Activated CD4-positive, alpha-beta T cell treated with anti-CD3 and anti-CD28 coated beads for 36 hours (primary cell): ENCODE measurements around the gene LYZL6. TPM values are rescaled to one million over a fixed set of nuclear protein-coding genes. Genes with fewer than 3 reads are reported as not detected.
"Not testable (repeated sequence)": the region's sequence is repeated elsewhere in the genome, so short reads cannot be mapped to it uniquely, and the experiment has no call there.

Source experiments
- ATAC-seq: fragments of 200-7000 bp; cut with Tn5 transposase; one replicate; pipeline ENCODE4 v1.10.0; 2021; ENCODE audit warnings: mild to moderate bottlenecking, moderate library complexity
- CTCF ChIA-PET: fragments of 350-600 bp; sonication (Branson Sonifier 250); formaldehyde crosslinking; loops from one replicate; lab custom pipeline; 2021; ENCODE audit warnings: antibody characterized with exemption; lab: Charles Lee
- POLR2A ChIA-PET: fragments of 350-600 bp; sonication (Branson Sonifier 250); formaldehyde crosslinking; loops from one replicate; lab custom pipeline; 2021; ENCODE audit warnings: antibody characterized with exemption, inconsistent platforms; lab: Charles Lee
- DNase-seq: peaks from one replicate; pipeline ENCODE4 v3.0.0-alpha.2; 2020
- H3K27ac Mint-ChIP-seq: one replicate; pipeline ENCODE4 v1.8.0; 2021; ENCODE audit warnings: mixed read lengths
- H3K27me3 Mint-ChIP-seq: one replicate; pipeline ENCODE4 v1.8.0; 2021; ENCODE audit warnings: mixed read lengths
- H3K36me3 Mint-ChIP-seq: one replicate; pipeline ENCODE4 v1.8.0; 2021; ENCODE audit warnings: low read depth, mixed read lengths
- H3K4me1 Mint-ChIP-seq: one replicate; pipeline ENCODE4 v1.8.0; 2021; ENCODE audit warnings: mixed read lengths
- H3K4me3 Mint-ChIP-seq: one replicate; pipeline ENCODE4 v1.8.0; 2021; ENCODE audit warnings: mild to moderate bottlenecking, moderate library complexity, mixed read lengths
- H3K9me3 Mint-ChIP-seq: one replicate; pipeline ENCODE4 v1.8.0; 2021; ENCODE audit warnings: low read depth, mixed read lengths
- intact Hi-C, 2 experiments: fragments of 100-400 bp; cut with DNase I in 1 of 2; cut with micrococcal nuclease in 1 of 2; formaldehyde crosslinking; loops; one replicate each; pipeline versions ENCODE4 v1.14.2 to v1.15.1; 2022 to 2024; cut with DNase I, micrococcal nuclease
- total RNA-seq, 2 experiments: library from RNA; stranded (reverse); gene quantifications; one replicate each; pipeline ENCODE4 v1.2.3, GENCODE V29; 2021

The LYZL6 gene
- total RNA-seq, 2 experiments from 2014 or later = not detected

GRCh38 chr17:35907691-35908090, 35.8 kb downstream of the LYZL6 start:
- intact Hi-C loops = no loop called here
- Mint-ChIP-seq H3K27me3 (peaks cover 3% of the 10 kb centered on the region), H3K36me3 (no peaks in the 10 kb centered on the region), H3K27ac (no peak overlapping the region), H3K4me3 (no peak overlapping the region), H3K9me3 (no peaks in the 10 kb centered on the region), H3K4me1 (no peaks in the 10 kb centered on the region)
- ChIA-PET POLR2A (no interaction called here), CTCF (interaction anchor here (0.6 kb wide), 2 partner anchors 42 to 67 kb away, joined by 3 read pairs; no protein-coding TSS in a partner anchor)
- no peak for ATAC-seq
- no peak for DNase-seq

- ATAC-seq = no peak
- H3K27ac Mint-ChIP-seq = no peak overlapping the region
- ChIA-PET CTCF (interaction anchor here (0.6 kb wide), 2 partner anchors 41 to 66 kb away, joined by 3 read pairs; no protein-coding TSS in a partner anchor), POLR2A (no interaction called here)
- H3K4me3 Mint-ChIP-seq = no peak overlapping the region
- intact Hi-C loops = no loop called here
- no peaks in the 10 kb centered on the region for H3K4me1 Mint-ChIP-seq
- DNase-seq = no peak
- peaks cover 3% of the 10 kb centered on the region for H3K27me3 Mint-ChIP-seq
- H3K9me3 Mint-ChIP-seq = no peaks in the 10 kb centered on the region
- no peaks in the 10 kb centered on the region for H3K36me3 Mint-ChIP-seq
Observed at GRCh38 chr17:35906926-35907637, 36.4 kb downstream of the LYZL6 start.

- H3K4me3 Mint-ChIP-seq = no peak overlapping the region
- POLR2A ChIA-PET = no interaction called here
- peaks cover 3% of the 10 kb centered on the region for H3K27me3 Mint-ChIP-seq
Observed at GRCh38 chr17:35906191-35906925, 37.2 kb downstream of the LYZL6 start.

GRCh38 chr17:35903451-35903850, 40.1 kb downstream of the LYZL6 start:
- POLR2A ChIA-PET = no interaction called here
- H3K27me3 Mint-ChIP-seq = peaks cover 3% of the 10 kb centered on the region
- no peak for ATAC-seq

More at GRCh38 chr17:35906191-35906925, 37.2 kb downstream of the LYZL6 start:
- no peak for ATAC-seq
- CTCF ChIA-PET = interaction anchor here (1.0 kb wide), 1 partner anchor 10 kb away, joined by 3 read pairs; no protein-coding TSS in a partner anchor
- intact Hi-C loops = no loop called here
- H3K27ac Mint-ChIP-seq = no peak overlapping the region
- no peak for DNase-seq
- H3K9me3 Mint-ChIP-seq = no peaks in the 10 kb centered on the region
- no peaks in the 10 kb centered on the region for H3K36me3 Mint-ChIP-seq
- no peaks in the 10 kb centered on the region for H3K4me1 Mint-ChIP-seq

GRCh38 chr17:35901631-35902175, 41.8 kb downstream of the LYZL6 start:
- no peaks in the 10 kb centered on the region for H3K9me3 Mint-ChIP-seq
- ATAC-seq (no peak), DNase-seq (no peak)
- CTCF ChIA-PET = interaction anchor here (0.6 to 1.4 kb wide), 3 partner anchors 9 to 66 kb away, joined by 3 to 4 read pairs (median 4); no protein-coding TSS in a partner anchor
- POLR2A ChIA-PET = no interaction called here
- no peaks in the 10 kb centered on the region for H3K36me3 Mint-ChIP-seq
- intact Hi-C loops = no loop called here
- H3K4me3 Mint-ChIP-seq = no peak overlapping the region
- H3K4me1 Mint-ChIP-seq = peaks cover 22% of the 10 kb centered on the region
- no peak overlapping the region for H3K27ac Mint-ChIP-seq
- peaks cover 3% of the 10 kb centered on the region for H3K27me3 Mint-ChIP-seq

More at GRCh38 chr17:35903451-35903850, 40.1 kb downstream of the LYZL6 start:
- Mint-ChIP-seq H3K4me1 (peaks cover 12% of the 10 kb centered on the region), H3K4me3 (no peak overlapping the region), H3K9me3 (no peaks in the 10 kb centered on the region), H3K36me3 (no peaks in the 10 kb centered on the region), H3K27ac (no peak overlapping the region)
- CTCF ChIA-PET = interaction anchor here (1.0 to 1.3 kb wide), 2 partner anchors 22 to 54 kb away, joined by 3 read pairs; no protein-coding TSS in a partner anchor
- no peak for DNase-seq
- intact Hi-C loops = no loop called here

- Mint-ChIP-seq H3K27me3 (peaks cover 3% of the 10 kb centered on the region), H3K4me1 (peaks cover 26% of the 10 kb centered on the region), H3K27ac (peak overlapping the region; percentile 44), H3K36me3 (no peaks in the 10 kb centered on the region), H3K9me3 (no peaks in the 10 kb centered on the region), H3K4me3 (peak overlapping the region; percentile 6)
- ChIA-PET CTCF (interaction anchor here (0.6 to 1.4 kb wide), 5 partner anchors 8 to 641 kb away, joined by 3 to 4 read pairs (median 3); no protein-coding TSS in a partner anchor), POLR2A (no interaction called here)
- DNase-seq = no peak
- intact Hi-C loops = no loop called here
- no peak for ATAC-seq
Observed at GRCh38 chr17:35900708-35901480, 42.6 kb downstream of the LYZL6 start.

GRCh38 chr17:35900280-35900679, 43.2 kb downstream of the LYZL6 start:
- ATAC-seq (no peak), DNase-seq (peak; percentile 14)
- intact Hi-C loops = no loop called here
- H3K4me1 Mint-ChIP-seq = peaks cover 26% of the 10 kb centered on the region
- H3K36me3 Mint-ChIP-seq = no peaks in the 10 kb centered on the region
- peaks cover 3% of the 10 kb centered on the region for H3K27me3 Mint-ChIP-seq
- peak overlapping the region; percentile 44 for H3K27ac Mint-ChIP-seq
- H3K4me3 Mint-ChIP-seq = no peak overlapping the region
- CTCF ChIA-PET = interaction anchor here (0.6 kb wide), 2 partner anchors 12 to 641 kb away, joined by 3 read pairs; no protein-coding TSS in a partner anchor
- H3K9me3 Mint-ChIP-seq = no peaks in the 10 kb centered on the region
- POLR2A ChIA-PET = no interaction called here

- no peaks in the 10 kb centered on the region for H3K9me3 Mint-ChIP-seq
- ATAC-seq (peak; percentile 71), DNase-seq (peak; percentile 69)
- H3K27me3 Mint-ChIP-seq = no peaks in the 10 kb centered on the region
- peak overlapping the region; percentile 34 for H3K4me3 Mint-ChIP-seq
- intact Hi-C loops = no loop called here
- CTCF ChIA-PET = interaction anchor here (1.0 kb wide), 1 partner anchor 19 kb away, joined by 4 read pairs; the partner anchor contains the start of gene CCL5
- H3K4me1 Mint-ChIP-seq = peaks cover 26% of the 10 kb centered on the region
- POLR2A ChIA-PET = no interaction called here
- peak overlapping the region; percentile 68 for H3K27ac Mint-ChIP-seq
- no peaks in the 10 kb centered on the region for H3K36me3 Mint-ChIP-seq
Observed at GRCh38 chr17:35898283-35899070, 45.0 kb downstream of the LYZL6 start.

GRCh38 chr17:35897772-35898171, 45.7 kb downstream of the LYZL6 start:
- CTCF ChIA-PET = interaction anchor here (0.7 to 1.0 kb wide), 2 partner anchors 18 to 56 kb away, joined by 3 to 4 read pairs; partner anchors contain the start of gene CCL5
- POLR2A ChIA-PET, intact Hi-C loops, H3K4me3 Mint-ChIP-seq, DNase-seq, H3K27me3 Mint-ChIP-seq, H3K36me3 Mint-ChIP-seq, H3K9me3 Mint-ChIP-seq: not testable (repeated sequence)
- H3K27ac Mint-ChIP-seq = peak overlapping the region; percentile 81
- peak; percentile 56 for ATAC-seq
- peaks cover 29% of the 10 kb centered on the region for H3K4me1 Mint-ChIP-seq
